Esophagus mucosa (tissue), 1 donor: ENCODE results near the gene SBK3. TPM values are rescaled to one million over a fixed set of nuclear protein-coding genes. Genes with fewer than 3 reads are reported as not detected.
"Not testable (repeated sequence)": the region's sequence is repeated elsewhere in the genome, so short reads cannot be mapped to it uniquely, and the experiment has no call there.

Experiments used
- ATAC-seq: fragments of 200-7000 bp; cut with Tn5 transposase; one replicate; pipeline ENCODE4 v1.9.1; 2020
- total RNA-seq: library from RNA; stranded (reverse); gene quantifications from one replicate; pipeline ENCODE4 v1.2.4, GENCODE V29; 2023
- donor health status: DM: yes; HTN: yes; CAD: no.

SBK3 gene
- total RNA-seq, 1 donor from 2014 or later, result 0.80 TPM

- no peak for ATAC-seq
These were observed 4.7 kb downstream of the SBK3 start for GRCh38 chr19:55540619-55541018.

- no peak for ATAC-seq
These were observed 6.0 kb downstream of the SBK3 start for GRCh38 chr19:55539090-55539984.

GRCh38 chr19:55538132-55538531, 7.2 kb downstream of the SBK3 start:
- no peak for ATAC-seq

- ATAC-seq, result no peak
These were observed 7.6 kb downstream of the SBK3 start for GRCh38 chr19:55537741-55538111.

GRCh38 chr19:55536951-55537740, 8.2 kb downstream of the SBK3 start, which contains the start of gene SBK2:
TSS of gene SBK2 (minus strand) at chr19:55537133. CDS start at chr19:55536294, 839 bp downstream.
- ATAC-seq, result peak; percentile 24

GRCh38 chr19:55536366-55536765, 9.0 kb downstream of the SBK3 start:
- ATAC-seq, result no peak

GRCh38 chr19:55535965-55536350, 9.4 kb downstream of the SBK3 start:
- no peak for ATAC-seq

- no peak for ATAC-seq
These were observed 10.0 kb downstream of the SBK3 start for GRCh38 chr19:55535173-55535964.

GRCh38 chr19:55534280-55534679, 11.1 kb downstream of the SBK3 start:
- ATAC-seq, result not testable (repeated sequence)

- no peak for ATAC-seq
These were observed 14.3 kb downstream of the SBK3 start for GRCh38 chr19:55530996-55531395.

- ATAC-seq, result no peak
These were observed 15.6 kb downstream of the SBK3 start for GRCh38 chr19:55529636-55530234.

GRCh38 chr19:55528030-55528803, 17.1 kb downstream of the SBK3 start:
- no peak for ATAC-seq

GRCh38 chr19:55527197-55528029, 17.9 kb downstream of the SBK3 start:
- no peak for ATAC-seq

- peak; percentile 65 for ATAC-seq
These were observed 18.8 kb downstream of the SBK3 start for GRCh38 chr19:55526216-55527196.

GRCh38 chr19:55525289-55526101, 19.8 kb downstream of the SBK3 start:
- no peak for ATAC-seq

GRCh38 chr19:55520691-55521292, 24.6 kb downstream of the SBK3 start:
- ATAC-seq, result no peak

- ATAC-seq, result peak; percentile 48
These were observed 25.7 kb downstream of the SBK3 start for GRCh38 chr19:55519451-55520311.
